ENCODE measurements around the gene SLC35G1. TPM values are rescaled to one million over a fixed set of nuclear protein-coding genes. Genes with fewer than 3 reads are reported as not detected.

The SLC35G1 gene, protein sequence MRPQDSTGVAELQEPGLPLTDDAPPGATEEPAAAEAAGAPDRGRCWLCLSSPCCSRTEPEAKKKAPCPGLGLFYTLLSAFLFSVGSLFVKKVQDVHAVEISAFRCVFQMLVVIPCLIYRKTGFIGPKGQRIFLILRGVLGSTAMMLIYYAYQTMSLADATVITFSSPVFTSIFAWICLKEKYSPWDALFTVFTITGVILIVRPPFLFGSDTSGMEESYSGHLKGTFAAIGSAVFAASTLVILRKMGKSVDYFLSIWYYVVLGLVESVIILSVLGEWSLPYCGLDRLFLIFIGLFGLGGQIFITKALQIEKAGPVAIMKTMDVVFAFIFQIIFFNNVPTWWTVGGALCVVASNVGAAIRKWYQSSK
- total RNA-seq (10 to 100 TPM in 1 of 7 donors, 1 to 10 TPM in 6; 2.7 to 11.1 (median 8.4) TPM), polyA plus RNA-seq (1 to 10 TPM; 5.7 to 6.6 TPM)
- long read RNA-seq, donor 1, partial matches to known transcripts, result 1 of 17 reads
- long read RNA-seq, donor 1, other reads (novel, unspliced or antisense), result 12 of 17 reads
- long read RNA-seq, donor 2, partial matches to known transcripts, result 0 of 2 reads
- long read RNA-seq, donor 2, other reads (novel, unspliced or antisense), result 0 of 2 reads
- long read RNA-seq, donor 3, transcript SLC35G1-203 (3 exons, 3,036 nt), result major isoform, 9 of 20 reads
- long read RNA-seq, donor 3, partial matches to known transcripts, result 1 of 20 reads
- long read RNA-seq, donor 3, other reads (novel, unspliced or antisense), result 7 of 20 reads

DNA sequence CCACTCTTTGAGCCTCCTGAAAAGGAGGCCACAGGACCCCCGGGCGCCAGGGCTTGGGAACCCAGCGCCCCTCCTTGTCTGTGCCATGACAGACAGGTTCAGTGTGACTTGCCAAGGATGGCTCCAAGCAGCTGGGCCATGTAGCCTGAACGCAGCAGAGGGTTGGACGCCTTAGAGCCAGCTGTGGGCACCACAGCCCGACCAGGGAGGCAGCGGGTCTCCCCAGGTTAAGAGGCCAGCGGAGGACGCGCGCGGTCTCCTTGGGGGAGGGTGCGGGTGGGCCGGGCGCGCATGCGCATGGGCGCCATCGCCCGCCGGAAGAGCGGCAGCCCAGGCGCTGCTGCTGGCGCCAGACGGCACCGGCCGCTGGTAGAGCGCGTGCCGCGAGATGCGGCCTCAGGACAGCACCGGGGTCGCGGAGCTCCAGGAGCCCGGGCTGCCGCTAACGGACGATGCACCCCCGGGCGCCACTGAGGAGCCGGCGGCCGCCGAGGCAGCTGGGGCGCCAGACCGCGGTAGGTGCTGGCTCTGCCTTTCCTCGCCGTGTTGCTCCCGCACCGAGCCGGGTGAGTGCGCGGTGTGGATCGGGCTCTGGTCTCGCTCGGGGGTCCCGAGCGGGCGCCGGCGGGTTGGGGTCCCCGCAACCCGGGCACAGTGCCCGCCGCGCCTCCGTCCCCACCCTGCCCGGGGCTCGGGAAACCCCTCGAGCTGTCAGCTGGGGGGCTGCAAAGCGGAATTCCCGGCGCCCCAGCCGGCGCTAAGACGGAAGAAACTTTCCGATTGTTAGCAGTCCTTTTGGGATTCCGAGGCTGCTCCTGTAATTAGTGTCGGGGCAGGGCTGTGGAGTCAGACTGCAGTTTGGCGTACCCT, at the start of gene SLC35G1:
TSS of gene SLC35G1 (plus strand) at position 333 of the 870 bp plus-strand sequence. CDS start at position 389, 56 bp downstream.
- no peak within 1 kb of the TSS for H3K27ac ChIP-seq
- H3K4me1 ChIP-seq (ENCODE audit: insufficient read depth), result peaks cover 3% of the 10 kb centered on the region
- intact Hi-C loops (cut with DNase I), result no loop called here
- TF ChIP-seq, protein P1, sequence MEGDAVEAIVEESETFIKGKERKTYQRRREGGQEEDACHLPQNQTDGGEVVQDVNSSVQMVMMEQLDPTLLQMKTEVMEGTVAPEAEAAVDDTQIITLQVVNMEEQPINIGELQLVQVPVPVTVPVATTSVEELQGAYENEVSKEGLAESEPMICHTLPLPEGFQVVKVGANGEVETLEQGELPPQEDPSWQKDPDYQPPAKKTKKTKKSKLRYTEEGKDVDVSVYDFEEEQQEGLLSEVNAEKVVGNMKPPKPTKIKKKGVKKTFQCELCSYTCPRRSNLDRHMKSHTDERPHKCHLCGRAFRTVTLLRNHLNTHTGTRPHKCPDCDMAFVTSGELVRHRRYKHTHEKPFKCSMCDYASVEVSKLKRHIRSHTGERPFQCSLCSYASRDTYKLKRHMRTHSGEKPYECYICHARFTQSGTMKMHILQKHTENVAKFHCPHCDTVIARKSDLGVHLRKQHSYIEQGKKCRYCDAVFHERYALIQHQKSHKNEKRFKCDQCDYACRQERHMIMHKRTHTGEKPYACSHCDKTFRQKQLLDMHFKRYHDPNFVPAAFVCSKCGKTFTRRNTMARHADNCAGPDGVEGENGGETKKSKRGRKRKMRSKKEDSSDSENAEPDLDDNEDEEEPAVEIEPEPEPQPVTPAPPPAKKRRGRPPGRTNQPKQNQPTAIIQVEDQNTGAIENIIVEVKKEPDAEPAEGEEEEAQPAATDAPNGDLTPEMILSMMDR (IDR thresholded peaks at IDR 0.05), result no peak
- no peak for TF ChIP-seq POLR2A (IDR thresholded peaks at IDR 0.05)
- TF ChIP-seq EP300 (IDR thresholded peaks at IDR 0.05), result no peak
- no peaks in the 10 kb centered on the region for H3K9me3 ChIP-seq
- H3K27me3 ChIP-seq, result no peaks in the 10 kb centered on the region
- H3K36me3 ChIP-seq, result no peaks in the 10 kb centered on the region
- 0% methylated on average over 40 to 82 of the region's 82 CpGs for WGBS, 3 donors
- peak; percentile 49 to 80 (median 67) for DNase-seq
- peak within 1 kb of the TSS; percentile 90 for H3K4me3 ChIP-seq

DNA sequence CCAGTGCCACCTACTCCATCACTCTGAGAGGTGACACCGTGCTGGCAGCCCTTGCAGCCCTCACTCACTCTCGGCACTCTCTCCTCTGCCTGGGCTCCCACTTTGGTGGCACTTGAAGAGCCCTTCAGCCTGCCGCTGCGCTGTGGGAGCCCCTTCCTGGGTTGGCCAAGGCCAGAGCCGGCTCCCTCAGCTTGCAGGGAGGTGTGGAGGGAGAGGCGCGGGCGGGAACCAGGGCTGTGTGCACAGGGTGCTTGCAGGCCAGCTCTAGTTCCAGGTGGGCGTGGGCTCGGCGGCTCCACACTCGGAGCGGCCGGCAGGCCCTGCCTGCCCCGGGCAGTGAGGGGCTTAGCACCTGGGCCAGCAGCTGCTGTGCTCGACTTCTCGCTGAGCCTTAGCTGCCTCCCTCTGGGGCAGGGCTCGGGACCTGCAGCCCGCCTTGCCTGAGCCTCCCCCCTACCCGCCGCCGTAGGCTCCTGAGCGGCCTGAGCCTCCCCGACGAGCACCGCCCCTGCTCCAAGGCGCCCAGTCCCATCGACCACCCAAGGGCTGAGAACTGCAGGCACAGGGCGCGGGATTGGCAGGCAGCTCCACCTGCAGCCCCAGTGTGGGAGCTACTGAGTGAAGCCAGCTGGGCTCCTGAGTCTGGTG, 48.7 kb upstream of the SLC35G1 start:
- TF ChIP-seq POLR2A (IDR thresholded peaks at IDR 0.05) (no peak), EP300 (IDR thresholded peaks at IDR 0.05) (no peak)
- TF ChIP-seq, protein P1 (IDR thresholded peaks at IDR 0.05), result no peak
- Histone ChIP-seq H3K9me3 (no peaks in the 10 kb centered on the region), H3K27me3 (no peaks in the 10 kb centered on the region), H3K4me1 (ENCODE audit: insufficient read depth) (no peaks in the 10 kb centered on the region), H3K36me3 (no peaks in the 10 kb centered on the region), H3K27ac (no peak overlapping the region), H3K4me3 (no peak overlapping the region)
- intact Hi-C loops (cut with DNase I), result no loop called here
- DNase-seq, result no peak
- 90 to 98% (median 93%) methylated on average over 24 to 30 of the region's 30 CpGs for WGBS, 3 donors

DNA sequence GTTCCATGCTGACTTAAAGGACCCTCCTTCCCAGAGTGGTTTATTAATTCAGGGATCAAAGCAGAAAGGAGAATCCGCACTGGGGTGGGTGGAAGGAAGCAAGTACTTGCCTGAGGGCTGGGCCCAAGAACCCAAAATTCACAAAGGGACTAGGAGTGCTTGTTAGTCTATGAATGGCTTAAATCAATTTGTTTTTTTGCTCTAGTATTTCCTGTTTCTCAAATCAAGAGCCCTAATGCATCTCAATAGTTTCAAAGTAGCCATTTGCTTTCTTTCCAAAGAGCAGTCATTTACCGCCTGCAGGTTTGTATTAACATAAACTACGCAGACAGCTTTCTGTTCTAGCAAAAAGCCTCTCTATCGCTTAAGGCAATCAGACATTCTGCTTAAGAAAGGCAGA, 44.2 kb upstream of the SLC35G1 start:
- Histone ChIP-seq H3K27ac (no peak overlapping the region), H3K4me1 (ENCODE audit: insufficient read depth) (no peaks in the 10 kb centered on the region), H3K9me3 (no peaks in the 10 kb centered on the region), H3K27me3 (no peaks in the 10 kb centered on the region), H3K36me3 (no peaks in the 10 kb centered on the region), H3K4me3 (no peak overlapping the region)
- TF ChIP-seq EP300 (IDR thresholded peaks at IDR 0.05) (no peak), POLR2A (IDR thresholded peaks at IDR 0.05) (no peak)
- TF ChIP-seq, protein P1 (IDR thresholded peaks at IDR 0.05), result no peak
- DNase-seq, result no peak
- WGBS, 3 donors, result 69 to 73% (median 70%) methylated on average over 4 of the region's 4 CpGs
- intact Hi-C loops (cut with DNase I), result no loop called here
